Uterus (tissue), 4 donors: ENCODE data around the gene ESR2. TPM values are rescaled to one million over a fixed set of nuclear protein-coding genes. Genes with fewer than 3 reads are reported as not detected.

Experiments used
- DNase-seq, 2 donors: peaks; one replicate each; pipeline ENCODE4 v3.0.0-alpha.2; 2019 to 2020
- H3K27ac ChIP-seq, 2 donors: fragments of 200-600 bp; sonication (generic); 1 replicate in 1 of 2; 2 replicates in 1 of 2; pipeline ENCODE4 v1.5.1; 2016 to 2018
- H3K27me3 ChIP-seq, 2 donors: fragments of 200-600 bp; sonication (generic); one replicate each; pipeline ENCODE4 v1.5.1; 2018 to 2019; ENCODE audit warnings: control low read depth in 1 of 2
- H3K36me3 ChIP-seq, 2 donors: fragments of 200-600 bp; sonication (generic); one replicate each; pipeline ENCODE4 v1.5.1; 2019; ENCODE audit warnings: control low read depth in 1 of 2
- H3K4me1 ChIP-seq, 2 donors: fragments of 200-600 bp; sonication (generic); one replicate each; pipeline ENCODE4 v1.5.1; 2018 to 2019; ENCODE audit warnings: control low read depth in 1 of 2
- H3K4me3 ChIP-seq, 2 donors: fragments of 200-600 bp; sonication (generic); 1 replicate in 1 of 2; 2 replicates in 1 of 2; pipeline ENCODE4 v1.5.1; 2018 to 2019; ENCODE audit warnings: mild to moderate bottlenecking in 1 of 2
- H3K9me3 ChIP-seq, 2 donors: fragments of 200-600 bp; sonication (generic); one replicate each; pipeline ENCODE4 v1.5.1; 2019; ENCODE audit warnings: control low read depth in 1 of 2
- POLR2A ChIP-seq, 2 donors: fragments of 450-650 bp; IDR thresholded peaks; one replicate each; pipeline ENCODE4 v1.6.1; 2016; ENCODE audit warnings: antibody characterized with exemption in 2 of 2, mild to moderate bottlenecking in 1 of 2, moderate library complexity in 1 of 2
- intact Hi-C: fragments of 100-400 bp; cut with DNase I; formaldehyde crosslinking; loops from one replicate; pipeline ENCODE4 v1.15.1; 2023; ENCODE audit warnings: low total_unique reads
- total RNA-seq, 4 donors: library from RNA; depleted of rRNA in 3 of 4; stranded (reverse); fragments of >200 nt in 3 of 4; gene quantifications; one replicate each; pipeline versions ENCODE4 v1.1.0 to v1.2.4, GENCODE V29; 2014 to 2023
- TF ChIP-seq, protein P1 (sequence below), 4 experiments: fragments of 200-600 bp in 2 of 4; fragments of 450-650 bp in 2 of 4; sonication (generic) in 2 of 4; IDR thresholded peaks; one replicate each; pipeline ENCODE4 v1.5.1; 2016 to 2019; ENCODE audit warnings: antibody characterized with exemption in 4 of 4, mild to moderate bottlenecking in 2 of 4, moderate library complexity in 1 of 4
- donor health status: DM: yes; HTN: yes; CAD: no.

Gene ESR2
- total RNA-seq, 4 donors from 2014 or later: 0.41 to 8.2 (median 3.9) TPM

GRCh38 chr14:64178814-64179213 lies 115.4 kb downstream of the ESR2 start:
- Histone ChIP-seq H3K9me3 (no peaks in the 10 kb centered on the region), H3K27ac (no peak overlapping the region), H3K4me3 (no peak overlapping the region), H3K4me1 (no peaks in the 10 kb centered on the region), H3K36me3 (no peaks in the 10 kb centered on the region), H3K27me3 (no peaks in the 10 kb centered on the region)
- DNase-seq: no peak
- no peak for TF ChIP-seq POLR2A (IDR thresholded peaks at IDR 0.05)
- TF ChIP-seq, protein P1, sequence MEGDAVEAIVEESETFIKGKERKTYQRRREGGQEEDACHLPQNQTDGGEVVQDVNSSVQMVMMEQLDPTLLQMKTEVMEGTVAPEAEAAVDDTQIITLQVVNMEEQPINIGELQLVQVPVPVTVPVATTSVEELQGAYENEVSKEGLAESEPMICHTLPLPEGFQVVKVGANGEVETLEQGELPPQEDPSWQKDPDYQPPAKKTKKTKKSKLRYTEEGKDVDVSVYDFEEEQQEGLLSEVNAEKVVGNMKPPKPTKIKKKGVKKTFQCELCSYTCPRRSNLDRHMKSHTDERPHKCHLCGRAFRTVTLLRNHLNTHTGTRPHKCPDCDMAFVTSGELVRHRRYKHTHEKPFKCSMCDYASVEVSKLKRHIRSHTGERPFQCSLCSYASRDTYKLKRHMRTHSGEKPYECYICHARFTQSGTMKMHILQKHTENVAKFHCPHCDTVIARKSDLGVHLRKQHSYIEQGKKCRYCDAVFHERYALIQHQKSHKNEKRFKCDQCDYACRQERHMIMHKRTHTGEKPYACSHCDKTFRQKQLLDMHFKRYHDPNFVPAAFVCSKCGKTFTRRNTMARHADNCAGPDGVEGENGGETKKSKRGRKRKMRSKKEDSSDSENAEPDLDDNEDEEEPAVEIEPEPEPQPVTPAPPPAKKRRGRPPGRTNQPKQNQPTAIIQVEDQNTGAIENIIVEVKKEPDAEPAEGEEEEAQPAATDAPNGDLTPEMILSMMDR (IDR thresholded peaks at IDR 0.05): no peak
- intact Hi-C loops: no loop called here

DNA sequence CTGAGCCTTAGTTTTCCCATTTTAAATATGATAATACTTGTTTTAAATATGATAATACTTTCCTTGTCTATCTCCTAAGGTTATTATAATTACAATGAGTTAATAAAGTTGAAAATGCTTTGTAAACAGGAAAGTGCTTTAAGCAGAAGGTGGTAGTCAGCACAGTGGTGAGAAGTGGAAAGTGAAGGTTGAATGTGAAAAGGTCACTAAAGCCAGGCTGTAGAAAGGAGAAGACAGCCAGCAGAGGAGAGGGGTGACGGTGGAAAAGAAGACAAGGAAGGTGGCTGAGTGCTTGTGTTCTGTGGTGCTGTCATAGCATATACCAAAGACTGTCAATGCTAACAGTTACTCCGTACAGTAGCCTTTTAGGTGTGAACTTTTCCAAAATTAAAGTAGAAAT lies 117.8 kb downstream of the ESR2 start:
- Histone ChIP-seq H3K4me1 (no peaks in the 10 kb centered on the region), H3K4me3 (no peak overlapping the region), H3K36me3 (no peaks in the 10 kb centered on the region), H3K27me3 (no peaks in the 10 kb centered on the region), H3K27ac (no peak overlapping the region), H3K9me3 (no peaks in the 10 kb centered on the region)
- TF ChIP-seq, protein P1 (IDR thresholded peaks at IDR 0.05): no peak
- TF ChIP-seq POLR2A (IDR thresholded peaks at IDR 0.05): no peak
- DNase-seq: no peak
- intact Hi-C loops: no loop called here

DNA sequence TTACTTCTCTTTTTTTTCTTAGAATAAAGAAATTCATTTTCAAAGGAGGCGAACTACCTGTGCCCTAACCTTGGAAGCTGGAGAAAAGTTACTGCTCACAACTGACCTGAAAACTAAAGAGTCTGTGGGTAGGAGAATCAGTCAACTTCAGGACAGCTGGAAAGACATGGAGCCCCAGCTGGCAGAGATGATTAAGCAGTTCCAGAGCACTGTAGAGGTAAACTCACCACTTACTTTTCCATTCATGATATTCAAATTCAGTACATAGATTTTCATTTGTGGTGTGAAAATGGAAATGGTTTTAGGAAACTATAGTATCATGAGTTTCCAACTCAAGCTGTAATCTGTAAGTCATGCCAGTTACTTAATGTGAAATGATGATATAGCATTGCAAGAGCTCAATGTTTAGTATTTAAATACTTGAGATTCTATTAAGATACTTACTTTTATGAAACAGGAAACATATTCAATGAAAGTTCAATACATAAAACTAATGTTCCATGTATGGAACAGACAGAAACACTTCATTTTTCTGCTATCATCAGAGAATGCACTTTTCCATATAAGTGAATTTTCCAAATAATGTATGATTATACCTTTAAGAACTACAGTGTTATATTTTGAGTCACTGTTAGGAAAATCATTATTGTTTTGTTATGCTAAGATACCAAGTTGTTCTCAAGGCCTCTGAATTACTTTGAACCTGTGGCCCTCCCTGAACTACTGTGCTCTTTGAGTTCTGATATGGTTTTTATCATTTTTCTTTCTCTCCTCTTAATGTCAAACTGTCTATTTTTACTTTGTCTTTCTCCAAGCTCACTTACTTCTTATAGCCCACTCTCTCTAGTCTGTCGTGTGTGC lies 119.0 kb downstream of the ESR2 start:
- intact Hi-C loops: no loop called here
- Histone ChIP-seq H3K9me3 (no peaks in the 10 kb centered on the region), H3K27me3 (no peaks in the 10 kb centered on the region), H3K36me3 (no peaks in the 10 kb centered on the region), H3K4me3 (no peak overlapping the region), H3K27ac (no peak overlapping the region), H3K4me1 (no peaks in the 10 kb centered on the region)
- TF ChIP-seq, protein P1 (IDR thresholded peaks at IDR 0.05): no peak
- TF ChIP-seq POLR2A (IDR thresholded peaks at IDR 0.05): no peak
- no peak for DNase-seq

- Histone ChIP-seq H3K36me3 (no peaks in the 10 kb centered on the region), H3K9me3 (no peaks in the 10 kb centered on the region), H3K4me1 (no peaks in the 10 kb centered on the region), H3K4me3 (no peak overlapping the region), H3K27me3 (no peaks in the 10 kb centered on the region), H3K27ac (no peak overlapping the region)
- intact Hi-C loops: no loop called here
- TF ChIP-seq POLR2A (IDR thresholded peaks at IDR 0.05): no peak
- TF ChIP-seq, protein P1 (IDR thresholded peaks at IDR 0.05): no peak
- DNase-seq: no peak
These were observed 124.0 kb downstream of the ESR2 start for GRCh38 chr14:64170181-64170580.

DNA sequence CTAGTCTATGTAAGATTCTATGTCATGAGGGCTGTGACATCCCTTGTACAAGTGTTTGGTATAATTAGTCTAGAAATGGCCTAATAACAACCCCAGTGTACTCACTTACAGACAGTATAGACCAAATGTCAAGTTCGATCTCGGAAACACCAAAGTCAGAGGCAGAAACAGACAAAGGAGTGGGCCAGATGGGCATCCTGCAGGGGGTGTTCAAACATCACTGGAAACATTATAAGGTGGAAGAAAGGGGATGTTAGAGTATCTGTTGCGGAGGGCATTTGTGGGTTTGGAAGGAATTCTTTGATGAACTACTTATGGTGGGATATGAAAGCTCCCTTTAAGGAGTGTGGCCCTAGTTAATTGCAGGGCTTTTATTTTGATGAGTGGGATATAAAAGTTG lies 134.6 kb downstream of the ESR2 start:
- H3K36me3 ChIP-seq: no peaks in the 10 kb centered on the region
- H3K27ac ChIP-seq: no peak overlapping the region
- H3K4me1 ChIP-seq: no peaks in the 10 kb centered on the region
- H3K4me3 ChIP-seq: no peak overlapping the region
- no peaks in the 10 kb centered on the region for H3K27me3 ChIP-seq
- H3K9me3 ChIP-seq: no peaks in the 10 kb centered on the region
- TF ChIP-seq, protein P1 (IDR thresholded peaks at IDR 0.05): no peak
- TF ChIP-seq POLR2A (IDR thresholded peaks at IDR 0.05): no peak
- intact Hi-C loops: no loop called here
- DNase-seq: no peak
